GM20000 (cell line): Measurements from ENCODE around the gene MGAT4A.

Experiments used
- DNase-seq: peaks from one replicate; pipeline ENCODE4 v3.0.0; 2012; ENCODE audit warnings: low spot score
- CTCF ChIP-seq: IDR thresholded peaks from 2 replicates; pipeline ENCODE4 v1.5.1; 2012; ENCODE audit warnings: mild to moderate bottlenecking, control low read depth; ENCODE audit errors: extremely low read depth, missing control alignments

The MGAT4A gene

GRCh38 chr2:98608962-98609604 is 121.8 kb downstream of the MGAT4A start:
- DNase-seq: peak; percentile 27
- no peak for TF ChIP-seq CTCF

- DNase-seq: peak; percentile 98
- no peak for TF ChIP-seq CTCF
Observed at GRCh38 chr2:98608116-98608961, 122.6 kb downstream of the MGAT4A start, which contains the start of the genes COA5 and UNC50. Gene COA5, minus strand, starts transcription at chr2:98608512. Its CDS starts 107 bp downstream, at chr2:98608405. Gene UNC50, plus strand, starts transcription at chr2:98608589. Its CDS starts 1,171 bp downstream, at chr2:98609760.

- no peak for DNase-seq
- no peak for TF ChIP-seq CTCF
Observed at GRCh38 chr2:98607741-98608115, 123.2 kb downstream of the MGAT4A start.

- DNase-seq: no peak
- TF ChIP-seq CTCF: no peak
Observed at GRCh38 chr2:98607104-98607503, 123.8 kb downstream of the MGAT4A start.

GRCh38 chr2:98606431-98606830 is 124.5 kb downstream of the MGAT4A start:
- no peak for DNase-seq
- TF ChIP-seq CTCF: no peak

GRCh38 chr2:98605076-98605475 is 125.9 kb downstream of the MGAT4A start:
- no peak for DNase-seq
- TF ChIP-seq CTCF: no peak

GRCh38 chr2:98604547-98604946 is 126.4 kb downstream of the MGAT4A start:
- DNase-seq: no peak
- no peak for TF ChIP-seq CTCF
